KMS-11 (cell line): ENCODE results near the gene ECM2.

Source experiments
- H2AFZ ChIP-seq: fragments of 200-600 bp; sonication (generic); 2 replicates; pipeline ENCODE4 v1.6.1; 2016; ENCODE audit warnings: antibody characterized with exemption, mixed run types, low read depth
- H3K27ac ChIP-seq: fragments of 200-600 bp; sonication (generic); 2 replicates; pipeline ENCODE4 v1.6.1; 2016; ENCODE audit warnings: mild to moderate bottlenecking, mixed run types
- H3K27me3 ChIP-seq: fragments of 200-600 bp; sonication (generic); 2 replicates; pipeline ENCODE4 v1.6.1; 2017; ENCODE audit warnings: mild to moderate bottlenecking, low read depth, mixed run types, moderate library complexity; ENCODE audit not compliant: insufficient read depth
- H3K36me3 ChIP-seq: fragments of 200-600 bp; sonication (generic); 2 replicates; pipeline ENCODE4 v1.6.1; 2017; ENCODE audit warnings: mild to moderate bottlenecking, mixed run types; ENCODE audit not compliant: insufficient read depth
- H3K4me1 ChIP-seq: fragments of 200-600 bp; sonication (generic); 2 replicates; pipeline ENCODE4 v1.6.1; 2016; ENCODE audit warnings: mild to moderate bottlenecking, low read depth, mixed run types; ENCODE audit not compliant: poor library complexity, severe bottlenecking
- H3K4me2 ChIP-seq: fragments of 200-600 bp; sonication (generic); 2 replicates; pipeline ENCODE4 v1.7.0; 2016; ENCODE audit warnings: mild to moderate bottlenecking, mixed run types
- H3K4me3 ChIP-seq: fragments of 200-600 bp; sonication (generic); IDR thresholded peaks from 2 replicates; pipeline ENCODE4 v1.6.1; 2017; ENCODE audit warnings: low read depth, low read length, mixed read lengths; ENCODE audit not compliant: insufficient read depth
- H3K79me2 ChIP-seq: fragments of 200-600 bp; sonication (generic); 2 replicates; pipeline ENCODE4 v1.6.1; 2016; ENCODE audit warnings: low read depth, mixed run types; ENCODE audit not compliant: insufficient read depth
- H3K9ac ChIP-seq: fragments of 200-600 bp; sonication (generic); 2 replicates; pipeline ENCODE4 v1.6.1; 2016; ENCODE audit warnings: mild to moderate bottlenecking, mixed run types
- H4K20me1 ChIP-seq: fragments of 200-600 bp; sonication (generic); 2 replicates; pipeline ENCODE4 v1.6.1; 2016; ENCODE audit warnings: mild to moderate bottlenecking, mixed run types; ENCODE audit not compliant: insufficient read depth
- TF ChIP-seq, protein P1 (sequence below): fragments of 200-600 bp; sonication (generic); conservative IDR thresholded peaks from 2 replicates; pipeline ENCODE4 v1.6.1; 2017; ENCODE audit warnings: low read depth, mild to moderate bottlenecking, antibody characterized with exemption, low read length, moderate library complexity, mixed read lengths

ECM2 gene

DNA sequence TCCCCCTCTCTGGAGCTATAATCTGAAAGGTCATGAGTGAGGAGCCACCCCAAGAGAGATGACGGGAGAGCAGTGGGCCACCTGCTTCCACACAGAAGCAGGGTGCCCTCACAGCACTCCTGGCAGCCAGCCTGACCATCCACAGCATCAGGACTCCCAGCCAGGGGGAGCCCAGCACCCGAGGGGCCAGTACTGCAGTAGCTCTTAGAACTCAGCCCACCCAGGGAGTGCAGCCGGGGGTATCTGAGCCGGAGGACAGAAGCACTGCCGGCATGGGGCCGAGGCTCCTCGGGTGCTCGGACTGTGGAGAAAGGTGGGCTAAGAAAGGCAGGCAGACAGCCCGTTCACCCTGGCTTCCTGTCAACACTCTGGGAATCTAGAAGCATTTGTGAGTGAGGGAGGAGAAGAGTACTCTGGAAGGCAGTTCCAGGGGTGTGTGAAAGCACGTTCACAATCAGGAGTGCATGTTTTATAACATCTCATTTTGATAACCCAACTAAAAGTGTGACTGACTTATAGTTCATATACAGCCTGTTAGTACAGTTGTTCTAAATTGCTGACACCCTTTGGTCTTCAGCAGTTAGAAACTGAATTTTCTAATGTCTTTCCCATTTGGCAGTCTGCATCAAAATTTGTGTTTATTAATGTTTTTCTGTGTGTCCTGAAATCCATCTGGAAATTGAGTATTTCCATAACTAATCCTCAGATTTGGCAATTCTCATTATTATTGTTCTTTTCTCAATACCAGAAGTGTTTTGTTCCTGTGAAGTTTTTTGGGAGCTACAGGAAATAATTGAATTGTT, 27.6 kb downstream of the ECM2 start:
- peaks cover 6% of the 10 kb centered on the region for H3K4me1 ChIP-seq
- TF ChIP-seq, protein P1, sequence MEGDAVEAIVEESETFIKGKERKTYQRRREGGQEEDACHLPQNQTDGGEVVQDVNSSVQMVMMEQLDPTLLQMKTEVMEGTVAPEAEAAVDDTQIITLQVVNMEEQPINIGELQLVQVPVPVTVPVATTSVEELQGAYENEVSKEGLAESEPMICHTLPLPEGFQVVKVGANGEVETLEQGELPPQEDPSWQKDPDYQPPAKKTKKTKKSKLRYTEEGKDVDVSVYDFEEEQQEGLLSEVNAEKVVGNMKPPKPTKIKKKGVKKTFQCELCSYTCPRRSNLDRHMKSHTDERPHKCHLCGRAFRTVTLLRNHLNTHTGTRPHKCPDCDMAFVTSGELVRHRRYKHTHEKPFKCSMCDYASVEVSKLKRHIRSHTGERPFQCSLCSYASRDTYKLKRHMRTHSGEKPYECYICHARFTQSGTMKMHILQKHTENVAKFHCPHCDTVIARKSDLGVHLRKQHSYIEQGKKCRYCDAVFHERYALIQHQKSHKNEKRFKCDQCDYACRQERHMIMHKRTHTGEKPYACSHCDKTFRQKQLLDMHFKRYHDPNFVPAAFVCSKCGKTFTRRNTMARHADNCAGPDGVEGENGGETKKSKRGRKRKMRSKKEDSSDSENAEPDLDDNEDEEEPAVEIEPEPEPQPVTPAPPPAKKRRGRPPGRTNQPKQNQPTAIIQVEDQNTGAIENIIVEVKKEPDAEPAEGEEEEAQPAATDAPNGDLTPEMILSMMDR: no peak
- no peak overlapping the region for H3K9ac ChIP-seq
- no peaks in the 10 kb centered on the region for H3K79me2 ChIP-seq
- no peak overlapping the region for H3K4me3 ChIP-seq
- H3K4me2 ChIP-seq: no peak overlapping the region
- H4K20me1 ChIP-seq: no peaks in the 10 kb centered on the region
- no peak overlapping the region for H3K27ac ChIP-seq
- no peaks in the 10 kb centered on the region for H3K27me3 ChIP-seq
- no peak overlapping the region for H2AFZ ChIP-seq
- H3K36me3 ChIP-seq: no peaks in the 10 kb centered on the region

GRCh38 chr9:92507496-92507895, 28.3 kb downstream of the ECM2 start:
- Histone ChIP-seq H3K27me3 (no peaks in the 10 kb centered on the region), H3K27ac (no peak overlapping the region), H3K4me2 (no peak overlapping the region), H4K20me1 (no peaks in the 10 kb centered on the region), H3K4me3 (no peak overlapping the region), H3K4me1 (peaks cover 3% of the 10 kb centered on the region), H3K9ac (no peak overlapping the region), H3K36me3 (no peaks in the 10 kb centered on the region), H3K79me2 (no peaks in the 10 kb centered on the region), H2AFZ (no peak overlapping the region)
- TF ChIP-seq, protein P1: no peak

GRCh38 chr9:92507005-92507404, 28.8 kb downstream of the ECM2 start:
- Histone ChIP-seq H3K27ac (no peak overlapping the region), H3K79me2 (no peaks in the 10 kb centered on the region), H4K20me1 (no peaks in the 10 kb centered on the region), H3K9ac (no peak overlapping the region), H2AFZ (no peak overlapping the region), H3K27me3 (no peaks in the 10 kb centered on the region), H3K36me3 (no peaks in the 10 kb centered on the region), H3K4me2 (no peak overlapping the region), H3K4me1 (no peaks in the 10 kb centered on the region), H3K4me3 (no peak overlapping the region)
- TF ChIP-seq, protein P1: no peak

GRCh38 chr9:92506184-92506857, 29.5 kb downstream of the ECM2 start:
- H4K20me1 ChIP-seq: no peaks in the 10 kb centered on the region
- H2AFZ ChIP-seq: no peak overlapping the region
- no peak overlapping the region for H3K9ac ChIP-seq
- no peaks in the 10 kb centered on the region for H3K79me2 ChIP-seq
- no peaks in the 10 kb centered on the region for H3K4me1 ChIP-seq
- H3K27me3 ChIP-seq: no peaks in the 10 kb centered on the region
- no peak overlapping the region for H3K4me2 ChIP-seq
- no peaks in the 10 kb centered on the region for H3K36me3 ChIP-seq
- H3K27ac ChIP-seq: no peak overlapping the region
- H3K4me3 ChIP-seq: no peak overlapping the region
- TF ChIP-seq, protein P1: no peak
